Small intestine (tissue), 7 donors: ENCODE data around the gene LRFN4. TPM values are rescaled to one million over a fixed set of nuclear protein-coding genes. Genes with fewer than 3 reads are reported as not detected.

Source experiments
- DNase-seq, 2 donors: peaks; one replicate each; pipeline versions ENCODE4 v3.0.0 to v3.0.0-alpha.2; 2013
- FAIRE-seq: peaks from 2 replicates; lab custom pipeline; 2012; peaks lifted over from hg19 to GRCh38; lab: Jason Lieb, UNC
- H3K27ac ChIP-seq, 3 donors: one replicate each; pipeline ENCODE4 v1.5.1; 2013; ENCODE audit warnings: low read length in 2 of 3, mild to moderate bottlenecking in 2 of 3, control low read depth in 1 of 3, inconsistent platforms in 1 of 3, low read depth in 1 of 3, moderate library complexity in 1 of 3
- H3K27me3 ChIP-seq, 3 donors: one replicate each; pipeline ENCODE4 v1.6.1; 2013; ENCODE audit warnings: low read length in 3 of 3, inconsistent platforms in 1 of 3; ENCODE audit not compliant: control insufficient read depth in 3 of 3, insufficient read depth in 3 of 3
- H3K36me3 ChIP-seq, 3 donors: one replicate each; pipeline ENCODE4 v1.6.1; 2013; ENCODE audit warnings: low read length in 3 of 3, inconsistent platforms in 1 of 3, low read depth in 1 of 3, mild to moderate bottlenecking in 1 of 3, moderate library complexity in 1 of 3; ENCODE audit not compliant: control insufficient read depth in 3 of 3, insufficient read depth in 2 of 3
- H3K4me1 ChIP-seq, 3 donors: one replicate each; pipeline ENCODE4 v1.6.1; 2013; ENCODE audit warnings: low read length in 2 of 3, inconsistent platforms in 1 of 3, low read depth in 1 of 3, mild to moderate bottlenecking in 1 of 3, moderate library complexity in 1 of 3; ENCODE audit not compliant: control insufficient read depth in 3 of 3, insufficient read depth in 2 of 3
- H3K4me3 ChIP-seq, 3 donors: one replicate each; pipeline ENCODE4 v1.5.1; 2013; ENCODE audit warnings: low read length in 3 of 3, control low read depth in 1 of 3, inconsistent platforms in 1 of 3, low read depth in 1 of 3, mild to moderate bottlenecking in 1 of 3, moderate library complexity in 1 of 3
- H3K9me3 ChIP-seq, 2 donors: one replicate each; pipeline ENCODE4 v1.6.1; 2013; ENCODE audit warnings: low read depth in 1 of 2, low read length in 1 of 2; ENCODE audit not compliant: control insufficient read depth in 2 of 2, insufficient read depth in 1 of 2
- WGBS, 3 donors: extraction: QIAGEN DNeasy Blood & Tissue Kit; methylation state at CpG; one replicate each; pipeline ENCODE4 v1.1.7; 2013; 5-methylcytosine and 5-hydroxymethylcytosine counted together
- polyA plus RNA-seq, 4 donors: library from polyadenylated mRNA; stranded (reverse) in 3 of 4; unstranded in 1 of 4; fragments of 200-250 nt in 3 of 4; fragments of 120-200 nt in 1 of 4; gene quantifications; one replicate each; pipeline versions ENCODE4 v1.2.1 to v1.2.3, GENCODE V29; 2013
- donor health status: healthy with polysubstance abuse.
- donor health status: control.
- donor health status: control.
- donor health status: Bipolar disorder and iron deficiency.
- donor health status: healthy.

LRFN4 gene
- polyA plus RNA-seq, 4 donors, result 1.4 to 12.2 (median 6.2) TPM

- H3K27ac ChIP-seq, result no peak overlapping the region
- DNase-seq (no peak), FAIRE-seq (no peak)
- H3K9me3 ChIP-seq, result no peaks in the 10 kb centered on the region
- WGBS, 3 donors, result 83 to 93% (median 92%) methylated on average over 4 of the region's 4 CpGs
- H3K4me1 ChIP-seq, result peaks cover 0 to 13% (median 1%) of the 10 kb centered on the region in 3 donors
- H3K4me3 ChIP-seq, result no peak overlapping the region
- no peaks in the 10 kb centered on the region for H3K36me3 ChIP-seq
- H3K27me3 ChIP-seq, result no peaks in the 10 kb centered on the region
These were observed 48.8 kb downstream of the LRFN4 start for GRCh38 chr11:66905631-66906030.

DNA sequence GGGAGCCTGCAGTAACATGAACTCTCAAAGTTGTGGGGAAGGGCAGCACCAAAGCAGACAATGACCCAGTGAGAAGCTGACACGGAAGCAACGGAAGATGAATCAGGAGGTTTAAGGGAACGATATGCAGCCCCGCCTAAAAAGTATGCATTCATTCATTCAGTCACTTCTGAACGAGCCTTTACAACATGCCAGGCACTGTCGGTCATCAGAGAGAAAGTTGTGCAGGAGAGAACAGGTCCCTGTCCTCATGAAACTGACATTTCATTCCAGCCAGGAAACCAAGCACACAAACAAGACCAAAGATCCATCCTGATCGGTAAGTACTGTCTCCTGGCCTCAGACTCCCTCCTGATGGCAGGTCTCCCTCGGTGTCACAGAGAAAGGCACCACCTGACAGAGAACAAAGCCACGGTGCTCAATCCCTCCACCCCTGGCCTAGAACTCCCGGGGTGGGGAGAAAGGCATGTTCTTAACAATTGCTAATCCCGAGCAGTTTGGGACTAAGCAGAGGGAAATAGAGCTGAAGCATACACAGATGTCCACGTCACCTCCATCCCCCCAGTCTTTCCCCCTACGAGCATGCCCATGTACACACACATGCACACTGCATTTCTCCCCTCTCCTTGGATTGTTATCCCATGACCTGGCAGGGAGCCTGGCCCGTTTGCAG, 49.3 kb downstream of the LRFN4 start:
- no peak for DNase-seq
- Histone ChIP-seq H3K9me3 (no peaks in the 10 kb centered on the region), H3K27me3 (no peaks in the 10 kb centered on the region), H3K4me3 (no peak overlapping the region), H3K4me1 (peaks cover 0 to 13% (median 1%) of the 10 kb centered on the region in 3 donors), H3K36me3 (no peaks in the 10 kb centered on the region), H3K27ac (no peak overlapping the region)
- FAIRE-seq, result no peak
- WGBS, 3 donors, result 70 to 75% (median 70%) methylated on average over 14 of the region's 14 CpGs

- FAIRE-seq (no peak), DNase-seq (no peak)
- peaks cover 0 to 10% (median under 1%) of the 10 kb centered on the region in 3 donors for H3K4me1 ChIP-seq
- no peak overlapping the region for H3K4me3 ChIP-seq
- H3K27me3 ChIP-seq, result no peaks in the 10 kb centered on the region
- no peak overlapping the region for H3K27ac ChIP-seq
- H3K36me3 ChIP-seq, result no peaks in the 10 kb centered on the region
- H3K9me3 ChIP-seq, result no peaks in the 10 kb centered on the region
- WGBS, 3 donors, result 83 to 86% (median 86%) methylated on average over 9 of the region's 9 CpGs
These were observed 51.1 kb downstream of the LRFN4 start for GRCh38 chr11:66907751-66908630.

DNA sequence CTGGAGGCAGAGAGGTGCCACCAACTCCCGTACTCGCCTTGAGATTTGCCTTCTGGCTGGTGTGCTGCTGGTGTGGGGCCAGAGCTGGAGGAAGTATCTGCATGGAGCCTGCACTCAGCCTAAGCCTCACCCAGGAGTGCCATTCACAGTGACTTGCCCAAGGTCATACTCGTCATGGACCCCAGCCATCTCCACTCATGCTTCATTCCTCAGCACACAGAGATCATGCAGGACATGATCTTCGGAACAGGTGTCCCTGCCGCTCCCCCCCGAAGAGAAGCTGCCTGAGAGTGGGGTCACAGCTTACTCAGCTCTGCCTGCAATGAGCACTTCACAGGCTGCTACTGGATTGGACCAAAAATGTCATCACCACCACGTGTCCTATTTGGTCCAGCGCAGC, 52.3 kb downstream of the LRFN4 start:
- FAIRE-seq (no peak), DNase-seq (no peak)
- WGBS, 3 donors, result 86 to 93% (median 91%) methylated on average over 8 of the region's 8 CpGs
- Histone ChIP-seq H3K27ac (no peak overlapping the region), H3K4me1 (peaks cover 0 to 5% (median 0%) of the 10 kb centered on the region in 3 donors), H3K9me3 (no peaks in the 10 kb centered on the region), H3K27me3 (no peaks in the 10 kb centered on the region), H3K36me3 (no peaks in the 10 kb centered on the region), H3K4me3 (no peak overlapping the region)

- WGBS, 3 donors, result 89 to 91% (median 91%) methylated on average over 10 of the region's 10 CpGs
- Histone ChIP-seq H3K27ac (no peak overlapping the region), H3K4me3 (no peak overlapping the region), H3K4me1 (peaks cover 0 to 5% (median 0%) of the 10 kb centered on the region in 3 donors), H3K27me3 (no peaks in the 10 kb centered on the region), H3K9me3 (no peaks in the 10 kb centered on the region), H3K36me3 (no peaks in the 10 kb centered on the region)
- no peak for FAIRE-seq
- no peak for DNase-seq
These were observed 53.2 kb downstream of the LRFN4 start for GRCh38 chr11:66910016-66910415.

Other genes with a start within 250 kb of the LRFN4 start
- gene RBM14, start 240.4 kb upstream of the LRFN4 start, polyA plus RNA-seq, result 10 to 100 TPM; 17.0 to 63.4 (median 32.6) TPM
- 100 to 1,000 TPM in 2 of 4 donors, 10 to 100 TPM in 2; 86.1 to 141 (median 94.4) TPM for gene RBM4, start 218.4 kb upstream of the LRFN4 start, polyA plus RNA-seq
- 10 to 100 TPM in 2 of 4 donors, 1 to 10 TPM in 2; 7.0 to 35.9 (median 11.3) TPM for gene RBM4B, start 179.2 kb upstream of the LRFN4 start, polyA plus RNA-seq
- 1 to 10 TPM in 3 of 4 donors, under 1 TPM in 1; 0.27 to 5.0 (median 2.8) TPM for gene SPTBN2, start 127.8 kb upstream of the LRFN4 start, polyA plus RNA-seq
- gene RCE1, start 13.6 kb upstream of the LRFN4 start, polyA plus RNA-seq, result 10 to 100 TPM; 15.1 to 26.9 (median 20.7) TPM
- gene PC, start 101.3 kb downstream of the LRFN4 start, polyA plus RNA-seq, result 10 to 100 TPM; 19.9 to 89.5 (median 46.6) TPM
- gene C11orf86, start 118.2 kb downstream of the LRFN4 start, polyA plus RNA-seq, result 100 to 1,000 TPM in 2 of 4 donors, 10 to 100 TPM in 2; 29.8 to 801 (median 320) TPM
- 1 to 10 TPM in 1 of 4 donors, under 1 TPM in 3; 0.01 to 3.1 (median 0.25) TPM for gene SYT12, start 166.1 kb downstream of the LRFN4 start, polyA plus RNA-seq
- gene RHOD, start 199.8 kb downstream of the LRFN4 start, polyA plus RNA-seq, result 10 to 100 TPM; 10.2 to 36.5 (median 32.2) TPM